PC-9 (cell line): ENCODE results near the gene FCN1.

ENCODE experiments used
- CTCF ChIP-seq: fragments of 200-600 bp; sonication (generic); conservative IDR thresholded peaks from 2 replicates; pipeline ENCODE4 v1.6.1; 2017; ENCODE audit warnings: mixed run types, antibody characterized with exemption, mild to moderate bottlenecking, moderate library complexity
- EZH2 ChIP-seq: fragments of 200-600 bp; sonication (generic); IDR thresholded peaks from 2 replicates; pipeline ENCODE4 v1.8.0; 2017; ENCODE audit warnings: antibody characterized with exemption, low read depth

- TF ChIP-seq CTCF (no peak), EZH2 (no peak)
These were observed 45.8 kb upstream of the FCN1 start for GRCh38 chr9:134963546-134963945.
